MM.1S (cell line): Measurements from ENCODE around the gene SGSH.

Experiments used
- DNase-seq: peaks from one replicate; pipeline ENCODE4 v3.0.0-alpha.2; 2015
- H2AFZ ChIP-seq: fragments of 300-600 bp; sonication (generic); 2 replicates; pipeline ENCODE4 v1.6.0; 2016; ENCODE audit warnings: antibody characterized with exemption, low read length
- H3F3A ChIP-seq: fragments of 300-600 bp; sonication (generic); 2 replicates; pipeline ENCODE4 v1.6.1; 2016; ENCODE audit warnings: mild to moderate bottlenecking, antibody characterized with exemption, low read length, moderate library complexity, mixed read lengths; ENCODE audit not compliant: insufficient read depth
- H3K27ac ChIP-seq: fragments of 300-600 bp; sonication (generic); 2 replicates; pipeline ENCODE4 v1.5.1; 2016; ENCODE audit warnings: mild to moderate bottlenecking, low read length
- H3K27me3 ChIP-seq: fragments of 300-600 bp; sonication (generic); replicated peaks from 2 replicates; pipeline ENCODE4 v1.6.0; 2016; ENCODE audit warnings: low read length; ENCODE audit not compliant: insufficient read depth
- H3K36me3 ChIP-seq: fragments of 300-600 bp; sonication (generic); replicated peaks from 2 replicates; pipeline ENCODE4 v1.6.1; 2016; ENCODE audit warnings: mild to moderate bottlenecking, low read length, mixed read lengths; ENCODE audit not compliant: insufficient read depth
- H3K4me1 ChIP-seq: fragments of 300-600 bp; sonication (generic); 2 replicates; pipeline ENCODE4 v1.6.1; 2016; ENCODE audit warnings: low read length, mixed read lengths
- H3K4me2 ChIP-seq: fragments of 300-600 bp; sonication (generic); 2 replicates; pipeline ENCODE4 v1.6.0; 2016; ENCODE audit warnings: low read depth, low read length
- H3K4me3 ChIP-seq: fragments of 300-600 bp; sonication (generic); 2 replicates; pipeline ENCODE4 v1.5.1; 2016; ENCODE audit warnings: low read length, mixed read lengths
- H3K79me2 ChIP-seq: fragments of 300-600 bp; sonication (generic); 2 replicates; pipeline ENCODE4 v1.6.1; 2016; ENCODE audit warnings: mixed run types, low read length, mixed read lengths
- H3K9ac ChIP-seq: fragments of 300-600 bp; sonication (generic); 2 replicates; pipeline ENCODE4 v1.6.1; 2016; ENCODE audit warnings: low read length, mixed read lengths
- H3K9me2 ChIP-seq: fragments of 300-600 bp; sonication (generic); replicated peaks from 2 replicates; pipeline ENCODE4 v1.6.1; 2016; ENCODE audit warnings: mild to moderate bottlenecking, low read length, mixed read lengths; ENCODE audit not compliant: insufficient read depth
- H3K9me3 ChIP-seq: fragments of 300-600 bp; sonication (generic); replicated peaks from 2 replicates; pipeline ENCODE4 v1.6.1; 2016; ENCODE audit warnings: mild to moderate bottlenecking, low read length, mixed read lengths; ENCODE audit not compliant: insufficient read depth
- H4K20me1 ChIP-seq: fragments of 300-600 bp; sonication (generic); 2 replicates; pipeline ENCODE4 v1.6.1; 2016; ENCODE audit warnings: mild to moderate bottlenecking, low read length, moderate library complexity, mixed read lengths; ENCODE audit not compliant: insufficient read depth
- EZH2 ChIP-seq: fragments of 300-600 bp; sonication (generic); optimal IDR thresholded peaks from 2 replicates; pipeline ENCODE3; 2017; ENCODE audit warnings: low read depth, mild to moderate bottlenecking, antibody characterized with exemption, low read length, mixed read lengths
- EZH2phosphoT487 ChIP-seq: fragments of 300-600 bp; sonication (generic); IDR thresholded peaks from 2 replicates; pipeline ENCODE4 v1.6.1; 2018; ENCODE audit warnings: antibody characterized with exemption, low read length
- TF ChIP-seq, protein P1 (sequence below): fragments of 300-600 bp; sonication (generic); IDR thresholded peaks from 2 replicates; pipeline ENCODE4 v1.5.1; 2016; ENCODE audit warnings: antibody characterized with exemption, low read length, mixed read lengths

Gene SGSH

DNA sequence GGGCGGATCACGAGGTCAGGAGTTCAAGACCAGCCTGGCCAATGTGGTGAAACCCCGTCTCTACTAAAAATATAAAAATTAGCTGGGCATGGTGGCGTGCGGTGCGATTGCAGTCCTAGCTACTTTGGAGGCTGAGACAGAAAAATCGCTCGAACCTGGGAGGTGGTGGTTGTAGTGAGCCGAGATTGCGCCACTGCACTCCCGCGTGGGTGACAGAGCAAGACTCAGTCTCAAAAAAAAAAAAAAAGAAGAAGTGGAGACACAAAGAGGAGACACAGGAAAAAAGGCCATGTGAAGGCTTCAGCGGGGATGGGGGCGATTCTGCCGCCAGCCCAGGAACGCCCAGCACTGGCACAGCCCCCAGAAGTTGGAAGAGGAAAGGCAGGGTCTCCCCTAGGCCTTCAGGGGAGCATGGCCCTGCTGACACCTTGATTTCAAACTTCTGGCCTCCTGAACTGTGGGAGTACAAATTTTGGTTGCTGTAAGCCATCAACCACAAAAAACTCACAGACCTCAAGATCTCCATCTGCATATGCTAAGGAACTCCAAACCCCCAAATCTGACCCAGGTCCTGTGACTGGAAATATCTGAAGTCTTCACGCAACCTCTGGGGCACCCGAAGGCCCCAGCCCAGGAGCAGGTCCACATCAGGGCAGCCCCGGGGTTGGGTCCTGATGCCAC lies 7.0 kb downstream of the SGSH start:
- Histone ChIP-seq H2AFZ (no peak overlapping the region), H3K27ac (no peak overlapping the region)

GRCh38 chr17:80212511-80212910 lies 7.6 kb downstream of the SGSH start:
- H3K4me3 ChIP-seq: no peak overlapping the region
- H3K9me2 ChIP-seq: no peaks in the 10 kb centered on the region
- DNase-seq: no peak
- no peak overlapping the region for H2AFZ ChIP-seq
- H3K79me2 ChIP-seq: peaks cover 7% of the 10 kb centered on the region
- H3K9me3 ChIP-seq: no peaks in the 10 kb centered on the region
- no peak overlapping the region for H3K9ac ChIP-seq
- H3K4me1 ChIP-seq: no peaks in the 10 kb centered on the region
- H3K4me2 ChIP-seq: no peak overlapping the region
- H3K36me3 ChIP-seq: no peaks in the 10 kb centered on the region; the same call in 1 of the 2 replicates
- no peak for TF ChIP-seq EZH2phosphoT487
- no peak for TF ChIP-seq EZH2
- TF ChIP-seq, protein P1, sequence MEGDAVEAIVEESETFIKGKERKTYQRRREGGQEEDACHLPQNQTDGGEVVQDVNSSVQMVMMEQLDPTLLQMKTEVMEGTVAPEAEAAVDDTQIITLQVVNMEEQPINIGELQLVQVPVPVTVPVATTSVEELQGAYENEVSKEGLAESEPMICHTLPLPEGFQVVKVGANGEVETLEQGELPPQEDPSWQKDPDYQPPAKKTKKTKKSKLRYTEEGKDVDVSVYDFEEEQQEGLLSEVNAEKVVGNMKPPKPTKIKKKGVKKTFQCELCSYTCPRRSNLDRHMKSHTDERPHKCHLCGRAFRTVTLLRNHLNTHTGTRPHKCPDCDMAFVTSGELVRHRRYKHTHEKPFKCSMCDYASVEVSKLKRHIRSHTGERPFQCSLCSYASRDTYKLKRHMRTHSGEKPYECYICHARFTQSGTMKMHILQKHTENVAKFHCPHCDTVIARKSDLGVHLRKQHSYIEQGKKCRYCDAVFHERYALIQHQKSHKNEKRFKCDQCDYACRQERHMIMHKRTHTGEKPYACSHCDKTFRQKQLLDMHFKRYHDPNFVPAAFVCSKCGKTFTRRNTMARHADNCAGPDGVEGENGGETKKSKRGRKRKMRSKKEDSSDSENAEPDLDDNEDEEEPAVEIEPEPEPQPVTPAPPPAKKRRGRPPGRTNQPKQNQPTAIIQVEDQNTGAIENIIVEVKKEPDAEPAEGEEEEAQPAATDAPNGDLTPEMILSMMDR: no peak
- no peaks in the 10 kb centered on the region for H3F3A ChIP-seq
- H4K20me1 ChIP-seq: no peaks in the 10 kb centered on the region
- H3K27me3 ChIP-seq: no peaks in the 10 kb centered on the region
- no peak overlapping the region for H3K27ac ChIP-seq

More for the DNA sequence above, 7.0 kb downstream of the SGSH start:
- no peak for DNase-seq
- Histone ChIP-seq H3K4me1 (no peaks in the 10 kb centered on the region), H3K9me3 (no peaks in the 10 kb centered on the region), H3K79me2 (peaks cover 13% of the 10 kb centered on the region), H3K9ac (no peak overlapping the region), H3K36me3 (no peaks in the 10 kb centered on the region; the same call in 1 of the 2 replicates), H3K27me3 (no peaks in the 10 kb centered on the region), H3K4me3 (no peak overlapping the region), H3K9me2 (no peaks in the 10 kb centered on the region), H3K4me2 (no peak overlapping the region), H3F3A (no peaks in the 10 kb centered on the region), H4K20me1 (no peaks in the 10 kb centered on the region)
- TF ChIP-seq EZH2 (no peak), EZH2phosphoT487 (no peak)
- TF ChIP-seq, protein P1: no peak

DNA sequence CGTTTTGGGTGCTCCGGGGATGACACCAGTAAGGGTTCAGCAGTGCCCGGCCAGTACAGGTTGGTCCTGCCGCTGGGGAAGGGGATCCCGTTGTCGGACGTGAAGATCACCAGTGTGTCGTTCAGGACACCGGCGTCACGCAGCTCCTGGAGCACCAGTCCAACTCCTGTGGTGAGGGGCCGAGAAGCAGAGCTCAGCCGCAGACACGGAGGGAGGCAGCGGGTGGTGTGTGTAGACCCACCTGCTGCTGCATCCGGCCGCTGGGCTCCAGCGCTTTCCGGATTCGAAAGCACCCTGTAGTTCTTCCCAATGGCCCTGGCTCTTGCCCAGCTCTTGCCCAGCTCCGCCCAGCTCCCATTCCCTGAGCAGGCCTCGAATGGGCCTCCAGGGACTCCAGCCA lies 8.0 kb downstream of the SGSH start:
- H3F3A ChIP-seq: no peaks in the 10 kb centered on the region
- H3K27me3 ChIP-seq: no peaks in the 10 kb centered on the region
- H3K9me2 ChIP-seq: no peaks in the 10 kb centered on the region
- TF ChIP-seq EZH2phosphoT487 (no peak), EZH2 (no peak)
- TF ChIP-seq, protein P1: no peak
- no peak overlapping the region for H2AFZ ChIP-seq
- no peaks in the 10 kb centered on the region for H3K4me1 ChIP-seq
- no peak overlapping the region for H3K4me2 ChIP-seq
- H3K79me2 ChIP-seq: peaks cover 3% of the 10 kb centered on the region
- no peak overlapping the region for H3K9ac ChIP-seq
- H3K9me3 ChIP-seq: no peaks in the 10 kb centered on the region
- DNase-seq: no peak
- H4K20me1 ChIP-seq: no peaks in the 10 kb centered on the region
- H3K4me3 ChIP-seq: no peak overlapping the region
- no peaks in the 10 kb centered on the region; the same call in 1 of the 2 replicates for H3K36me3 ChIP-seq
- no peak overlapping the region for H3K27ac ChIP-seq
